Central memory CD8-positive, alpha-beta T cell (primary cell): ENCODE data around the gene OR13J1.
"Not testable (repeated sequence)": the region's sequence is repeated elsewhere in the genome, so short reads cannot be mapped to it uniquely, and the experiment has no call there.

ENCODE experiments used
- ATAC-seq: fragments of 150-1000 bp; cut with Tn5 transposase; replicated peaks from 2 replicates; pipeline ENCODE4 v1.10.0; 2022; ENCODE audit warnings: mild to moderate bottlenecking, moderate FRiP score, moderate number of reproducible peaks; ENCODE audit not compliant: poor library complexity, severe bottlenecking; ENCODE audit errors: extremely low read depth
- DNase-seq, 2 donors: peaks; one replicate each; pipeline ENCODE4 v3.0.0; 2021; ENCODE audit warnings: low spot score in 2 of 2
- H3K27ac Mint-ChIP-seq: one replicate; pipeline ENCODE4 v1.8.0; 2022; ENCODE audit warnings: low read depth, mild to moderate bottlenecking, moderate library complexity, mixed read lengths
- H3K27me3 Mint-ChIP-seq: one replicate; pipeline ENCODE4 v1.8.0; 2022; ENCODE audit warnings: mixed read lengths
- H3K36me3 Mint-ChIP-seq: one replicate; pipeline ENCODE4 v1.8.0; 2022; ENCODE audit warnings: mild to moderate bottlenecking, moderate library complexity, mixed read lengths; ENCODE audit not compliant: insufficient read depth
- H3K4me1 Mint-ChIP-seq: one replicate; pipeline ENCODE4 v1.8.0; 2022; ENCODE audit warnings: mixed read lengths
- H3K4me3 Mint-ChIP-seq: one replicate; pipeline ENCODE4 v1.8.0; 2022; ENCODE audit warnings: mild to moderate bottlenecking, moderate library complexity, mixed read lengths
- H3K9me3 Mint-ChIP-seq: one replicate; pipeline ENCODE4 v1.8.0; 2022; ENCODE audit warnings: mixed read lengths

Gene OR13J1

DNA sequence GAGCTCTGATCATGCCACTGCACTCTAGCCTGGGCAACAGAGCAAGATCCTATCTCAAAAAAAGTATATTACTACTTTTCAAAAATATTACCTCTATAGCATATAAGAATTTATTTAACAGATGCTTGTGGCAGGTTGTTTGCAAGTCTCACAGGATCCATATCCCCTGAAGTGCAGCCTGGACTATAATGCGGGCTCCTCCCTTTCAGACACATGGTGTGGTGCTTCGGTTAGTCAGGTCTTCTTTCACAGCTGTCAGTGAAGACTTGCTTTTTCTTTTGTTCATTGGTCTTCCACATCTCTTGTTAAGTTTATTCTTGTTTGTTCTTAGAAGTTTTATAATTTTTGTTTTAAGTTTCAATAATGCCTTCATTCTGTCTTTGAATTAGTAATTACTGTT is 26.4 kb upstream of the OR13J1 start:
- DNase-seq (no peak), ATAC-seq (no peak)
- H3K9me3 Mint-ChIP-seq = no peaks in the 10 kb centered on the region
- no peaks in the 10 kb centered on the region for H3K4me1 Mint-ChIP-seq
- H3K27me3 Mint-ChIP-seq = peaks cover 57% of the 10 kb centered on the region
- H3K4me3 Mint-ChIP-seq = no peak overlapping the region
- no peak overlapping the region for H3K27ac Mint-ChIP-seq
- no peaks in the 10 kb centered on the region for H3K36me3 Mint-ChIP-seq

DNA sequence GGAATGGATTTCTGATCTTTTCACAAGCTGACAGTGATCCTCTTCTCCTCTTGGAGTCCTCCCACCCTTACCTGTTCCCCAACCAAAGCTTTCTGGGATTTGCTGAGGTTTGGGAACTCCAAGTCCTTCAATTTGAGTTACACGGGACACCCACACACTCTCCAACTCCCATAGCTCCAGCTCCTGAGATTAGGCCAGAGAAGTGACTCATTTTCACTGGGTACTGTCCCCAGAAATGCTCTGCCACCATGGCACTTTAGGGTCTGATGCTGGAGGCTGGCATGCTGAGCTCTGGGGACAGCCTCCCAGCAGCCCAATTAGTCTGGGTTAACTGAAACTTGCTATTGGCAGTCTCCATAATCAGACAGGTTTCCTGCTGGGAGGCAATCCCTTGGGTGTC is 21.9 kb upstream of the OR13J1 start:
- Mint-ChIP-seq H3K27ac (no peak overlapping the region), H3K9me3 (no peaks in the 10 kb centered on the region), H3K36me3 (no peaks in the 10 kb centered on the region), H3K4me3 (no peak overlapping the region), H3K27me3 (peaks cover 60% of the 10 kb centered on the region), H3K4me1 (no peaks in the 10 kb centered on the region)
- ATAC-seq = no peak
- DNase-seq = no peak

DNA sequence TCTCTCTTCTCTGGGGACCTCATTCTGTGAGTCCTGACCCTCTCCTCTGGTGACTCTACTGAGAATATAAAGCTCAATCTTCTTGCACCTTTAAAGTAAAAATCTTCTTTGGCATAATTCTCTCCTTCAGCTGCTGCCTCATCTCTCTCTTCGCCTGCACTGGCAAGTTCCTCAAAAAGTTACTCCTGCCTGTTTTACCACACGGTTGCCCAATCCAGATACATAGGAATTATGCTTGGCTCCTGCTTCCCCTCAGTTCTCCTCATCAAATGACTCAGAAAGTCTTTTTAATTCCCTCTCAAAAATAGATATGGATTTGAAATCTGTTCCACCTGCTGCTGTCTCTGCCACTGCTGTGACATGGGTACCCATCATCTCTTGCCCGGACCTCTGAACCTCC is 21.4 kb upstream of the OR13J1 start:
- Mint-ChIP-seq H3K27me3 (peaks cover 59% of the 10 kb centered on the region), H3K27ac (no peak overlapping the region), H3K4me1 (no peaks in the 10 kb centered on the region), H3K4me3 (no peak overlapping the region), H3K36me3 (no peaks in the 10 kb centered on the region), H3K9me3 (no peaks in the 10 kb centered on the region)
- ATAC-seq = no peak
- DNase-seq = no peak

DNA sequence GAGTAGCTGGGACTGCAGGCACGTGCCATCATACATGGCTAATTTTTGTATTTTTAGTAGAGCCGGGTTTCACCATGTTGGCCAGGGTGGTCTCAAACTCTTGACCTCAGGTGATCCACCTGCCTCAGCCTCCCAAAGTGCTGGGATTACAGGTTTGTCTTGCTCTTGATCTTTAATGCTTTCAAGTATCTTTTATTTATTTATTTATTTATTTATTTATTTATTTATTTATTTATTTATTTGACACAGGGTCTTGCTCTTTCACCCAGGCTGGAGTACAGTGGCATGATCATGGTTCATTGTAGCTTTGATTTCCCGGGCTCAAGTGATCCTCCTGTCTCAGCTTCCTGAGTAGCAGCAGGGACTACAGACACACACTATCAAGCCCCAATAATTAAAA is 14.7 kb upstream of the OR13J1 start:
- not testable (repeated sequence) for H3K9me3 Mint-ChIP-seq, H3K4me3 Mint-ChIP-seq, DNase-seq, H3K4me1 Mint-ChIP-seq, ATAC-seq, H3K36me3 Mint-ChIP-seq, H3K27ac Mint-ChIP-seq
- H3K27me3 Mint-ChIP-seq = peaks cover 18% of the 10 kb centered on the region

DNA sequence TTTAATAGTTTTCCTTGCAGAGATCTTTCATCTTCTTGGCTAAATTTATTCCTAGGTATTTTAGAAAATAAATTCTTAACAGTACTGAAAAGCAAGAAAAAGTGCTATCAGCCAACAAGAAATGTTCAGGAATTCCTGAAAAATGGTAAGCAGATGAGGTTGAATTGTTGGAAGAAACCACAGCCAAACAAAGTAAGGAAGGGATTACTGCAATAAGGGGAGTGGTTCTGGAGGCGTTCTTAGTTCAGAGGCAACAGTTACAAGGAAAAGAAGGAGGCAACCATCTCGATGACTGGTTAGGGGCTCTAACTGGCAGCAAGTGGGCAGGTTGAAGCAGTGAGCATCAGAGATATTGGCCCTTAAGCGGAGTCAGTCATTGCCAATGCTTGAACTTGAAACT is 12.8 kb upstream of the OR13J1 start:
- H3K27me3 Mint-ChIP-seq = peaks cover 21% of the 10 kb centered on the region
- H3K27ac Mint-ChIP-seq = no peak overlapping the region
- no peaks in the 10 kb centered on the region for H3K9me3 Mint-ChIP-seq
- no peaks in the 10 kb centered on the region for H3K4me1 Mint-ChIP-seq
- no peak for ATAC-seq
- no peak overlapping the region for H3K4me3 Mint-ChIP-seq
- no peak for DNase-seq
- no peaks in the 10 kb centered on the region for H3K36me3 Mint-ChIP-seq

DNA sequence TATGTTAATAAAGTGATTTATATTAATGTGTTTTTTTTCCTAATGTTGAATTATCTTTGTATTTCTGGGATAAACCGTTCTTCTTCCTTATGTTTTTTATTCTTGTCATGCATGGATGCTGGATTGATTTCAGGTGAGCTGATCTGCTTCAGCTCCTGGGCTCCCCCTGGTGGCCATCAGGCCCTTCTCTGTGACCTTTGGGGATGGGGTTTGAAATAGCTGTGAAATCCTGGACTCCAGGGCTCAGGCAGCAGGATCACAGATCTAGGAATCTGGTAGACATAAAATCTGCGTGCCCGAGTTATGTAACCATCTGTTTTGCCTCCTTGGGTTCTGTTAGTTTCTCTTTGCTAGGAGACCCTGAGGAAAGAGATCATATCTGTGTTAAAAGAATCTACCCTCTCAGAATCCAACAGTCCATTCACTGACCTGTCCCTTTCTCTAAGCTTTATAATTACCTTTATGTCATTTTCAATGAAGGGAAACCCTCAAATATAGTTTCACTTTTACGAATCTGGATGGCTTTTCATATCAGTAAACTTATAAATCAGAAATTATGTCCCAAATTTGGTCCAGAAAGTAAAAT is 12.2 kb upstream of the OR13J1 start:
- Mint-ChIP-seq H3K36me3 (no peaks in the 10 kb centered on the region), H3K27me3 (peaks cover 27% of the 10 kb centered on the region), H3K4me1 (no peaks in the 10 kb centered on the region), H3K27ac (no peak overlapping the region), H3K9me3 (peaks cover 2% of the 10 kb centered on the region), H3K4me3 (no peak overlapping the region)
- ATAC-seq (no peak), DNase-seq (peak; percentile 61 to 74)

DNA sequence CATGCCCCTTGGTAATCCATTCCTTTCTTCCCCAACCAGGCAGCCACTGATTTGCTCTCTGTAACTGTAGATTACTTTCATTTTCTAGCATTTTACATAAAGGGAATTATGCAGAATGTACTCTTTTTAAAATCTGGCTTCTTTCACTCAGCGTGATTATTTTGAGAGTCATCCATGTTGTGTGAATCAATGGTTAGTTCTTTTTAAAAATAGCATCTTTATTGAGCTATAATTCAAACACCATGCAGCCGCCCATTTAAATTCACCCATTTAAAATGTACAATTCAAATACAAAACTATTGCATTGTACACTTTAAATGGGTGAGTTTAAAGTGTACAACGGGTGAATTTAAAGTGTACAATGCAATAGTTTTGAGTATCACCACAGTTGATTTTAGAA is 2.3 kb upstream of the OR13J1 start:
- Mint-ChIP-seq H3K27ac (no peak overlapping the region), H3K4me3 (no peak overlapping the region), H3K27me3 (peaks cover 6% of the 10 kb centered on the region)

DNA sequence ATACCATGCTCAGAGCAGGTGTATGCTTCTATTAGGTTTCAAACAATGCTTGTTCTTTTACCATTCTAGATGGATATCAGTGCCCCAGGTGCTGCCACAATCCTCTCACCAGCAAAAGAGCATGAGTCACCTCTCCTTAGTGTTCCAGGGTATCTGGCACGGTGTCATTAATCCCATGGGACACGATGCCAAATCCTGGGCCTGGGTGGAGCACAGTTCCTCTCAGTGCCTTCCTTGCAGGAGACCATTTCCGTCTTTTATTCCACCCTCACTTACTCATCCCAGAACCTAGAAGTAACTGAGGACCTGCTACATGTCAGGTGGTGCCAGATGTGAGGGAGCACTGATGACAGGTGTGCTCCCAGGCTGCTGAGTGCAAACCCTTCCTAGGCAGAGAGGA is 1.3 kb upstream of the OR13J1 start:
- H3K36me3 Mint-ChIP-seq = no peaks in the 10 kb centered on the region
- H3K9me3 Mint-ChIP-seq = no peaks in the 10 kb centered on the region
- no peak overlapping the region for H3K4me3 Mint-ChIP-seq
- H3K27me3 Mint-ChIP-seq = no peaks in the 10 kb centered on the region
- ATAC-seq (no peak), DNase-seq (no peak)
- no peaks in the 10 kb centered on the region for H3K4me1 Mint-ChIP-seq
- no peak overlapping the region for H3K27ac Mint-ChIP-seq

More for the DNA sequence above, 2.3 kb upstream of the OR13J1 start:
- ATAC-seq = no peak
- no peaks in the 10 kb centered on the region for H3K4me1 Mint-ChIP-seq
- no peaks in the 10 kb centered on the region for H3K36me3 Mint-ChIP-seq
- no peak for DNase-seq
- peaks cover 4% of the 10 kb centered on the region for H3K9me3 Mint-ChIP-seq

DNA sequence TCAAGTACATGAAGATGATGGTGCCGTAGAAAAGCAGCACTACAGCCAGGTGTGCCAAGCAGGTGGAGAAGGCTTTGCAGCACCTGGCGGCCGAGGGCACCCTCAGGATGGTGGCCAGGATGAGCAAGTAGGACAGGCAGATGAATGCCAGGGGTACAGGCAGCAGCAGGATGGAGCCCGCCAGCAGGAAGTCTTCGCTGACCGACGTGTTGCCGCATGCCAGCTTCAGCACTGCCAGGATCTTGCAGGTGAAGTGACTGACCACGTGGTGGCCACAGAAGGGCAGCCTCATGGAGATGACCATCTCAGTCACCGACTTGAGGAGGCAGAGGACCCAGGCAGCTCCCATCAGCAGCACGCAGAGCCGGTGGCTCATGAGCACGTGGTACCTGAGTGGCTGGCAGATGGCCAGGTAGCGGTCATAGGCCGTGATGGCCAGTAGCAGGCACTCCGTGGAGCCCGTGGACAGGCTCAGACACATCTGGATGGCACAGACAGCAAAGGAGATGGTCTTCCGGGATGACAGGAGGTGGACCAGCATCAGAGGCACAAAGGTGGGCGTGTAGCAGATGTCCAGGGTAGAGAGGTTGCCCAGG is 482 bp downstream of the OR13J1 start:
- Mint-ChIP-seq H3K27ac (no peak overlapping the region), H3K4me3 (no peak overlapping the region), H3K36me3 (no peaks in the 10 kb centered on the region), H3K9me3 (no peaks in the 10 kb centered on the region), H3K4me1 (no peaks in the 10 kb centered on the region), H3K27me3 (peaks cover 12% of the 10 kb centered on the region)
- DNase-seq (no peak), ATAC-seq (no peak)

DNA sequence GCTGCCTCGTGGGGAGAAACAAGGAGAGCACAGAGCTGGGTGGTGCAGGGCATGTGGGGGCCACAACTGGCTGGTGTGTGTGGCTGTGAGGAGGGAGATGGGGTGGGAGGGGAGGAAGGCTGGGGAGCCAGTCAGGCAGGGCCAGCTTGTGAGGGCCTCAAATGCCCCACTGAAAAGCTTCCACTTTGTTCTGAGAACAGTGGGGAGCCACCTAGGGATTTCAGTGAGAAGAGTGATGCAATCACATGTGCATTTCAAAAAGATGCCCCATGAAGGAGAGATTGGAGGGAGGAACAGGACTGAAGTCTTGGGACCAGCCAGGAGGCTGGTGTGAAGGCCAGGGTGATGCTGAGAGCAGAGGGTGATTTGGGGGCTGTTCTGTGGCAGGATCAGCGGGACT is 1.3 kb downstream of the OR13J1 start:
- no peak overlapping the region for H3K27ac Mint-ChIP-seq
- ATAC-seq (no peak), DNase-seq (no peak)
- H3K27me3 Mint-ChIP-seq = peaks cover 20% of the 10 kb centered on the region
- no peaks in the 10 kb centered on the region for H3K9me3 Mint-ChIP-seq
- H3K4me1 Mint-ChIP-seq = no peaks in the 10 kb centered on the region
- no peaks in the 10 kb centered on the region for H3K36me3 Mint-ChIP-seq
- no peak overlapping the region for H3K4me3 Mint-ChIP-seq

DNA sequence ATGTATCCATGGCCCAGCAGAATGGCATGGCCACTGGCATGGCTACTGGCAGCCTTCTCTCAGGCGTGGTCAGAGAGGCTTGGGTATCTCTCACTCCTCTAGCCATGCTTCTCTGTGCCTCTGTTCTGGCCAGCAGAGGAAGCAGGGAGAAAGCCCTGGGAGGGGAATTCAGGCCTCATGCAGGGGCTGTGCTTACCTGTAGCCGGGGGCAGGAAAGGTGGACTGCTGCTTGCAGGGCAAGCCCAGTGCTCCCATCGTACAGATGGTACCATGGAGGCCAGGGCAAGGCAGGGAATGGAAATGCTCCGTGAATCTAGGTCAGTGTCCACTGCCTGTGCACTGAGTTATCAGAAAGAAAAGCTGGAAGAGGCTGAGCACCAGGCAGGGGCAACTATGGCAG is 2.7 kb downstream of the OR13J1 start:
- H3K27ac Mint-ChIP-seq = no peak overlapping the region
- peaks cover 30% of the 10 kb centered on the region for H3K27me3 Mint-ChIP-seq
- ATAC-seq = no peak
- no peaks in the 10 kb centered on the region for H3K36me3 Mint-ChIP-seq
- DNase-seq = no peak
- H3K4me1 Mint-ChIP-seq = no peaks in the 10 kb centered on the region
- no peaks in the 10 kb centered on the region for H3K9me3 Mint-ChIP-seq
- H3K4me3 Mint-ChIP-seq = no peak overlapping the region

DNA sequence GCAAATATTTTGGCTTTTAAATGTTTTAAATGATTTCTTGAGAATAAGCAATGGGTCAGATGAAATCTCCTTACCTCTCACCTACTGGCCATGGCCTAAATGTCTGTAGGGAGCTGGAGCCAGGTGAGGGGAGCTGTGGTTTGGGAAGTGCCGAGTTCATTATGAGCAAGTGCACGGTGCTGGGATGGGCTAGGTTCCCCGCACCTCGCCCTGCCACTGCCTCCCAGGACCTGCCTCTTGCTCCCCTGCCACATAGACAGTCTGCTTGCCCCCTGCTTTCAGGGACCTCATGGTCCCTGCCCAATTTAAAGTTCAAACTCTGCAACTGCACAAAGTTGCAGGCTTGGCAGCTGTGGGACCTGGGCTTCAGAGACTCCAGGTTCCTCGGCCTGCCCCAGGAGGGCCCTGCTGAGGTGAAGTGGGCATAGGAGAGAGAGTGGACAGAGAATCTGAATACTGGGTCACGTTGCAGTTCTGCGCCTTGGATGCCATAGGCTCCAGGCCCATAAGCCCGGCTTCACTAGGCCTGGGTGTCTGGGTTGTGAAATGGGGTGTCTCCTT is 5.4 kb downstream of the OR13J1 start:
- peaks cover 48% of the 10 kb centered on the region for H3K27me3 Mint-ChIP-seq
- no peaks in the 10 kb centered on the region for H3K4me1 Mint-ChIP-seq
- no peaks in the 10 kb centered on the region for H3K9me3 Mint-ChIP-seq
- no peak overlapping the region for H3K27ac Mint-ChIP-seq
- no peak overlapping the region for H3K4me3 Mint-ChIP-seq
- no peak for DNase-seq
- H3K36me3 Mint-ChIP-seq = no peaks in the 10 kb centered on the region
- no peak for ATAC-seq

DNA sequence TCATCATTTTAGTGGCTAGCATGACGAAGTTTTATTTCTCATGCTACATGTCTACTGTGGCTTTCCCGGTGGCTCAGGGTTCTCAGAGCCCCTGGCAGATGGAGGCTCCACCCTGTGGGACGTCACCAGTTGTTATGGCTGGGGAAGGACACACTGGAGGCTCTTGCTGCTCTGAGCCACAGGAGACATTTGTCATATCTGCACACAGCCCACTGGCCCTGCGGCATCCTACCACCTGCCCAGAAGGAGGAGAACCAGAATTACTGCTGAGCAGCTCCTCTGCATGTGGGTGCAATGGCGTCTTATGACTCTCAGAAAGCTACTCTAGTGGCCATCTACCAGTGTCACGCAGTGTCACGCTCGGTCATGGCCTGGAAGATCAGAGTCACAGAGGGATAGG is 6.6 kb downstream of the OR13J1 start:
- no peaks in the 10 kb centered on the region for H3K36me3 Mint-ChIP-seq
- H3K27ac Mint-ChIP-seq = no peak overlapping the region
- no peak overlapping the region for H3K4me3 Mint-ChIP-seq
- DNase-seq (no peak), ATAC-seq (no peak)
- H3K9me3 Mint-ChIP-seq = no peaks in the 10 kb centered on the region
- peaks cover 48% of the 10 kb centered on the region for H3K27me3 Mint-ChIP-seq
- H3K4me1 Mint-ChIP-seq = no peaks in the 10 kb centered on the region
